GM18870 (cell line): ENCODE data around the gene HMGXB4.

Source experiments
- ATAC-seq: cut with Tn5 transposase; IDR thresholded peaks from one replicate; pipeline ENCODE4 v1.9.1; 2021; ENCODE audit warnings: moderate library complexity; ENCODE audit not compliant: unreplicated experiment

Gene HMGXB4

GRCh38 chr22:35253946-35254345 is 3.3 kb upstream of the HMGXB4 start:
- ATAC-seq = no peak

- ATAC-seq = peak; percentile 34
Measured at GRCh38 chr22:35257002-35257320, 332 bp upstream of the HMGXB4 start.

DNA sequence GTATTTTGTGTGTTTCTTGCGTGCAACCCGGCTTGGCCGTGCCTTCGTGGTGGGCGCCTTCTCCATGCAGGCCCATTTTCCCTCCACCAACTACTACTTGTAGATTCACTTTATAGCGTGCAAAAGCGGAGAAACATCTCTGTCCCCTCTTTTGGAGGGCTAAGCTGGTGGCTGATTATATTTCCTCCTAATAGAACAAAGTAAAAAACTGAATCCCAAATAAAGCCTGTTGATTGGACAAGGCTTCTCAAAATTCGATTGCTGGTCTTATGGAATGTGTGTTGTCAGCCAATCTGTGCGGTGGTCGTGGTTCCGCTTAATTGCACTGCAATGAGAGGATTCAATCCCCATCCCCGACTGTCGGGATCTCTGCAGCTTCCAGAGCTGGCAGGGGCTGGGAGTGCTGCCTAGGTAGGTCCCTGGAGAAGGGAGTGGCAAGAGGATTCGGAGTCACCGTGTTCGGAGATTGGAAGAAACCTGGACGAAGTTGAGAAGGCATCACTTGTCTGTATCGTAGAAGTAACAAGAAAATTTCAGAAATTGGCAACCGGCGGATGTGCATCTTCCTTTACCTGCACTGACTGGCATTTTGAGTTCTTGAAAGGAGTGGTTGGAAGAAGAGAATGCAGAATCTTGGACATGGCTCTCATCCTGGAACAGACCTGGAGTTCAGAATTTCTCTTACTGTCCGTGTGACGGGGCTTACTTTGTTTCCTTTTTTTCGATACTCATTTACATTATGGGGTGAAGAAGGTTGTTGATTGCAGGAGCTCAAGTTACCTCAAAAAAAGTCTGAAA is 1.1 kb downstream of the HMGXB4 start:
- ATAC-seq = no peak

- no peak for ATAC-seq
Measured at GRCh38 chr22:35264986-35265385, 7.7 kb downstream of the HMGXB4 start.

DNA sequence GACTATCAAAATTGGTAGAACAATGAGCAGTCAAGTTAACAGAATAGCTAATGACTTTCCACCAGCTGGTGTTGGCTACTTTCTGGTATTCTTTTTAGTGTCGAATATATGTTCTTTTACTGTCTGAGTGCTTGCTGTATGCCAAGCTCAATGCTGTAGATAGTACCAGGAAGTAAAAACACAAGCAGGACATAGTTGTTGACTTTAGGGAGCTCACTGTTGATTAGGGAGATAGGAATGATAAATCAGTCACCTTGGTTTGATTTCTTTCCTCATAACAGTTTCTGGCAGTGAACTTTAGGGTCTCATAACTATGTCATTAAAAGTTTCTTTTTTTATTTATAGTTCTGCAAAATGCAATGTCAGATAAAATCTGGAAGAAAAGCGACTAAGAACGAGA is 9.0 kb downstream of the HMGXB4 start:
- ATAC-seq = no peak

- no peak for ATAC-seq
Measured at GRCh38 chr22:35269630-35270029, 12.3 kb downstream of the HMGXB4 start.

DNA sequence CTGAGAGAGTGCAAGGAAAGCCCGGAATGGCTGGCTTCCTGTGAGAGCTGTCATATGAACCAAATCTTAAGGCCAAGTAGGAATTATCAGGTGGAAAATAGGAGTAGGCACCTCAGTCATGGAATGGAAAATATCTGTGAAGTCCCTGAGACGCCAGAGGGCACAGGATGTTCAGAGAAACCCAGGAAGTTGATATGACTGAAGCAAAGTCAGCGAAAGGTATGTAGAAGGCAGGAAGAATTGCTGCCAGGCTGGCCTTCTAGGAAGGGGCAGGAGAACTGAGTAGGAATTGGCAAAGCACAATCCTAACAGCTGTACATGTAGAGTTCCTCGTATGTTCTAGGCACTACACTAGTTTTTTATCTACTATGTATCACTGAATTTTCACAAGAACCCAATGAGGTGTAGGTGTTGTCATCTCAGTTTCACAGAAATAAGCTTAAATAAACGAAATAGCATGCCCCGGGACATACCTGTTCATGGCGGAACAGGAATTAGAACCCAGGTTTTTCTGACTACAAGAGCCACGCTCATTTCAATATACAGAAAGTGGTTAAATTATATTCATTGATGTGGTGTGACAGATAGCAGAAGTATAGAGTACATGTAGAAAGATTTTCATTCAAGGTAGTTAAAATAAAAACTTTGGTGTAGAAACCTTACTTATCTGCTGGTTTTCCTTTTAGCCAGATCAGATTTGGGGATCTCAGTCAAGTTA is 17.0 kb downstream of the HMGXB4 start:
- no peak for ATAC-seq

GRCh38 chr22:35275580-35275979 is 18.3 kb downstream of the HMGXB4 start:
- no peak for ATAC-seq

GRCh38 chr22:35276019-35276418 is 18.7 kb downstream of the HMGXB4 start:
- ATAC-seq = no peak

- no peak for ATAC-seq
Measured at GRCh38 chr22:35288116-35288515, 30.8 kb downstream of the HMGXB4 start.

GRCh38 chr22:35292786-35293185 is 35.5 kb downstream of the HMGXB4 start:
- ATAC-seq = no peak

GRCh38 chr22:35296051-35296450 is 38.8 kb downstream of the HMGXB4 start:
- ATAC-seq = no peak

DNA sequence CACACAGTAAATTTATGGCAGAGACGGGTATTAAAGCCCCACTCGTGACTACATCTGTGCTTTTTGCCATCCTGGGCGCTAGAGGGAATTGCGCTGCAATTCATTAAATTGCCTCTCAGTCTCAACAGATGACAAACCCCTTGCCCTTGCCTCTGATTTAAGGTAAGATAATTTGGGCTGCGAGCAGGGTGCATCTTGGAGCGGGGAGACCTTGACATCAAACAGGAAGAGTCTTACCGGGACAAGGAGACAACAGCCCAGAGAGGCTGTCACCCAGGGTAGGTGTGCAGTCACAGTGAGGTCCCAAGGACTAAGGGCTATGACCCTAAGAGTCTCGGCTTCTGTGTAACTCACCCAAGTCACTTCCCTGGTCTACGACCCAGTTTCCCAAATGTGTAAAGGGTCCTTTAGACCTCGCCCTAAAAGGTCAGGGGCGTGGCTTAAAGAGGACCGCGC is 42.0 kb downstream of the HMGXB4 start:
- ATAC-seq = peak; percentile 15

- ATAC-seq = peak; percentile 95
Measured at GRCh38 chr22:35299673-35300499, 42.6 kb downstream of the HMGXB4 start, which contains the start of gene TOM1. Gene TOM1 (plus strand): TSS chr22:35299894. CDS start chr22:35299929, 35 bp downstream.

- ATAC-seq = no peak
Measured at GRCh38 chr22:35301372-35301874, 44.1 kb downstream of the HMGXB4 start.

GRCh38 chr22:35303029-35303624 is 45.8 kb downstream of the HMGXB4 start:
- no peak for ATAC-seq

DNA sequence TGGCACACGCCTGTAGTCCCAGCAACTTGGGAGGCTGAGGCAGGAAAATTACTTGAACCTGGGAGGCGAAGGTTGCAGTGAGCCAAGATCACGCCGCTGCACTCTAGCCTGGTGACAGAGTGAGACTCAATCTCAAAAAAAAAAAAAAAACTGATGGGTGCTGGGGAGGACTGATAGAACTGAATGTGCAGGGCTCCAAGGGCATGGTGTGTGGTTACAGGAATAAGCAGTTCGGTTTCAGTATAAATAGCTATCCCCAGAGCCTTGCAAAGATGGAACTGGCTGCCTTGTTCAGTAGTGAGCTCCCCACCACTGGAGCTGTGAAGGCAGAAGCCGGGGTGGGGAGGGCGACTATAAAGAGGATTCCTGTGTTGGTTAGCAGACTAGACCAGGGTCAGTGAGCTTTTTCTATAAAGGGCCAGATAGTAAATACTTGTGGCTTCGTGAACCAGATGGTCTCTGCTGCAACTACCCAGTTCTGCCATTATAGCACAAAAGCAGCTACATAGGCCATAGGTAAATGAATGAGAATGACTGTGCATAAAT is 48.3 kb downstream of the HMGXB4 start:
- ATAC-seq = no peak

- no peak for ATAC-seq
Measured at GRCh38 chr22:35306350-35306967, 49.2 kb downstream of the HMGXB4 start.

DNA sequence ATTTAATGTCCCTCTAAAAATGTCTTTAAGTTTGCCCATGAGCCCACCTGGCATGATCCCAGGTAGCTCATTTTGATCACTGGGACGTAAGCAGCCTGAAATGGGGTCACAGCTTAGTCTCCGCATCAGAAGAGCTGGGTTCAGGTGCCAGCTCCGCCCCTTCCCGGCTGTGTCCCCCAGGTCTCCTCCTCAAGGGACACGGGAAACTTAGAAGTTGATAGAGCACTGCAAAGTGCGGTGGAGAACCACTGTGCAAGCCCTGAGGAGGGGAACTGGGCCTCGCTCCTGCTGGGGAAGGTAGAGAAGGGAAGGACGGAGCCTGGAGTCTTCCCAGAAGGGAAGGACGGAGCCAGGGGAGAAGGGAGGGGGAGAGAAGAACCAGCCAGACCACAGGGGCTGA is 50.1 kb downstream of the HMGXB4 start:
- no peak for ATAC-seq

- no peak for ATAC-seq
Measured at GRCh38 chr22:35307892-35308291, 50.6 kb downstream of the HMGXB4 start.
